AG04449 (cell line): Measurements from ENCODE around the gene ITPR2.

Experiments
- CTCF ChIA-PET: fragments of 350-600 bp; formaldehyde crosslinking; extraction: SDS; loops from one replicate; lab custom pipeline; 2021; ENCODE audit warnings: antibody characterized with exemption; lab: Yijun Ruan, JAX
- POLR2A ChIA-PET: fragments of 400-600, 350-600 bp; formaldehyde crosslinking; extraction: SDS; loops from one replicate; lab custom pipeline; 2020; ENCODE audit warnings: antibody characterized with exemption, inconsistent platforms; lab: Yijun Ruan, JAX
- DNase-seq: peaks from one replicate; pipeline ENCODE4 v3.0.0-alpha.2; 2010; ENCODE audit warnings: low read depth, low spot score
- H3K4me3 ChIP-seq: 2 replicates; pipeline ENCODE4 v1.5.1; 2011; ENCODE audit warnings: low read depth, mild to moderate bottlenecking, control low read depth, low read length
- TF ChIP-seq, protein P1 (sequence below): IDR thresholded peaks from one replicate; pipeline ENCODE4 v1.5.1; 2011; ENCODE audit warnings: mild to moderate bottlenecking, moderate library complexity, low read length, control low read depth, inconsistent platforms; ENCODE audit not compliant: insufficient read depth; ENCODE audit errors: missing control alignments

The ITPR2 gene

DNA sequence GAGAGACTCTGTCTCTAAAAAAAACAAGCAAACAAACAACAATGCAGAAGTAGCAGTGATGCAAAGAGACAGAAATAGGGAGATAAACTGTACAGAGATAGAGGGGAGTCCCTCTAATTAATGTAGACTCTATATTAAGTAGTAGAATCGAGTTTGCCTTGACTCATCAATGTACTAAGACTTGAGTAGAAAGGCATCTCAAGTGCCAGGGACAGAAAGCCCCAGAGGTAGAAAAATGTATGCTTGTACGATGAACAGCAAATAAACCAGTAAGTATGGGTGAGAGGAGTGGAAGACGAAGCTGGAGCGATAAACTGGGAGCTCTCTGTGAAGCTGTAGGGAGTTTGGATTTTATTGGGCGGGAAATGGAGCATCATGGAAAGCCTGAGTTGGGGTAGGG, 429.4 kb downstream of the ITPR2 start:
- ChIA-PET POLR2A (no interaction called here), CTCF (no interaction called here)
- TF ChIP-seq, protein P1, sequence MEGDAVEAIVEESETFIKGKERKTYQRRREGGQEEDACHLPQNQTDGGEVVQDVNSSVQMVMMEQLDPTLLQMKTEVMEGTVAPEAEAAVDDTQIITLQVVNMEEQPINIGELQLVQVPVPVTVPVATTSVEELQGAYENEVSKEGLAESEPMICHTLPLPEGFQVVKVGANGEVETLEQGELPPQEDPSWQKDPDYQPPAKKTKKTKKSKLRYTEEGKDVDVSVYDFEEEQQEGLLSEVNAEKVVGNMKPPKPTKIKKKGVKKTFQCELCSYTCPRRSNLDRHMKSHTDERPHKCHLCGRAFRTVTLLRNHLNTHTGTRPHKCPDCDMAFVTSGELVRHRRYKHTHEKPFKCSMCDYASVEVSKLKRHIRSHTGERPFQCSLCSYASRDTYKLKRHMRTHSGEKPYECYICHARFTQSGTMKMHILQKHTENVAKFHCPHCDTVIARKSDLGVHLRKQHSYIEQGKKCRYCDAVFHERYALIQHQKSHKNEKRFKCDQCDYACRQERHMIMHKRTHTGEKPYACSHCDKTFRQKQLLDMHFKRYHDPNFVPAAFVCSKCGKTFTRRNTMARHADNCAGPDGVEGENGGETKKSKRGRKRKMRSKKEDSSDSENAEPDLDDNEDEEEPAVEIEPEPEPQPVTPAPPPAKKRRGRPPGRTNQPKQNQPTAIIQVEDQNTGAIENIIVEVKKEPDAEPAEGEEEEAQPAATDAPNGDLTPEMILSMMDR = no peak
- H3K4me3 ChIP-seq = no peak overlapping the region
- DNase-seq = no peak

DNA sequence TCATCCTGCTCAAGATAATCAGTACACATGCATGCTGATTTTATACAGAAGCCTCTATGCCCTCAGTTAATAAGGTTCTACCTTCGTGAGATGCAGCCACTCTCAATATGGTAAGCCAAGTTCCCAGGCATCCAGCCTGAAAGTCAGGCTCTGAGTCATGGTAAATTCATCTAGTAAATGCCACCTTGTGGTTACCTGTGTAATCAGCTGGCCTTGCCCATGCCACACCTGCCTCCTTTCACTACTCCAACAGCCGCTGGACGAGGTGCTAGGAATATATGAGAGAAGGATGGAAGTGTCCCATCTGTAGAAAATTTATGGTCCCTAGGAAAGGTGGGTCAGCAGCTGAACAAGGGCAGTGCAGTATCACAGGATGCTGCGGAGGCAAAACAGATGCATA, 430.3 kb downstream of the ITPR2 start:
- TF ChIP-seq, protein P1 = no peak
- H3K4me3 ChIP-seq = no peak overlapping the region
- ChIA-PET POLR2A (no interaction called here), CTCF (no interaction called here)
- DNase-seq = no peak

DNA sequence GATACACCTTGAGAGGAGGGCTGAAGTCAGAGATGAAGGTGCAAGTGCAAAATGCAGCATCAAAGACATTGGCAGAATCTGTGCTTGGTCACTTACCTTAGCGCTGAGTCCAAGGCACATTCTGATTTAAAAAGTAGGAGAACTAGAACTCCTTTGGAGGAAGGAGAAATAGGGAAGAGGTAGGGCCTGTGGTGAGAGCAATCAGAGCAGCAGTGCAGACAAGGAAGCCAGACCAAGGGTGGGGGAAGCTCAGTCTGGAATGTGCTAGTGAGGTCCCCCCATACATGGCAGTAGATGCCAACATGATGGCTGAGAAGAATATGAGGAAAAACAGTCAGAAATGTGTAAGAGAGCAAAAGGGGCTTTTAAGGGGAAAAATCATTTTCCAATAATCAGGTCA, 431.1 kb downstream of the ITPR2 start:
- ChIA-PET CTCF (interaction anchor here (1.6 kb wide), 1 partner anchor 282 kb away, joined by 3 read pairs; no protein-coding TSS in a partner anchor), POLR2A (no interaction called here)
- DNase-seq = no peak
- H3K4me3 ChIP-seq = no peak overlapping the region
- TF ChIP-seq, protein P1 = no peak

DNA sequence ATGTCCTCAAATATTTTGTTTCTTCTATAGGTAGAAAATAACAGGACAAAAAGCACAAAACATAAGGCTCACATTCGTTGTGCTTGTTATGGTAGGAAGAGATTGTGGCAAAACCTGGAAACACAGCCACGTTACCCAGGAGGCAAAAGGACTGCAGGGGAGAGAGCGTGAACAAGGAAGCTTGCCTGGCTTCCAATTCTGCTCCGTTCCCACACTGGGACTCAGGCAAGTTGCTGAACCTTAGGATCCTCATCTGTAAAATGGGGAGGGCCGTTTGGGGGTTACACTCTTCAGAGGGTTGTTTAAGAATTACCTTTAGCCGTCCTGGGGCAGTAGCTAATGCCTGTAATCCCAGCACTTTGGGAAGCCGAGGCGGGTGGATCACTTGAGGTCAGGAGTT, 432.4 kb downstream of the ITPR2 start:
- POLR2A ChIA-PET = no interaction called here
- no peak for DNase-seq
- TF ChIP-seq, protein P1 = no peak
- no peak overlapping the region for H3K4me3 ChIP-seq
- CTCF ChIA-PET = interaction anchor here (1.6 kb wide), 1 partner anchor 281 kb away, joined by 3 read pairs; no protein-coding TSS in a partner anchor

DNA sequence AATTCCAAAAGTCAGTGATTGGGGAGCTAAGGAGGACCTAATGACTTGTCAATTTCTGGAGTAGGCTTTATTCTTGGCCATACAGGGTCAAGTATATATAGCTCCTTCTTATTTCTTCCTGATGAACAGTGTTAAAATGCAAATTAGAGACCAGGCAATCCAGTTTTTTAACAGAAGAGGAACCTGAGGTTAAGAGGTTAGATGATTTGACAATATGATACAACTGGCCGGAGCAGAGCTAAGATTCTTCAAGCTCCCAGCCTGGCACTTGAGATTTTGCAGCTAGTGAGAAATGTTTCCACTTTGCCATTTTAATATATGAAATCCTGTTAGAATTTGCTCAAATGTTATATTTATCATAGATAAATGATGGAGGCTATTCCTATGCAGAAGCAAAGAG, 433.6 kb downstream of the ITPR2 start:
- CTCF ChIA-PET = interaction anchor here (0.7 kb wide), 1 partner anchor 215 kb away, joined by 4 read pairs; no protein-coding TSS in a partner anchor

DNA sequence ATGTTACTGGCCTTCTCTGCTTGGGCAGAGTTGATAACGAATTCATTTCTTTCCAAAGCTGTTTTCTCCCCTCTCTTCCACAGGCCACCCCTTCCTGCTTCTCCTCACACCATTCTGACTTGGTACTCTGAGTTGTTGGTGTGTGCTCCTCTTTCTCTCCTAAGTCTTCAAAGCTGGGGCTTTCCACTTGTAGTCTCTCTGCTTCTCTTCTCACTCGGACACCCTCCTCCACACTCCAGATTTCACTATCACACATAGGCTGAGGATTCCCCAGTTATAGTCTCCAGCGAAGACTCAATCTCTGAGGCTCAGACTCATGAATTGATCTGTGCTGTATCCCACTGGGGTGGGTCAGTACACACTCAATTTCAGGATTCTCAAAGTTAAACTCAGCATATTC, 436.6 kb downstream of the ITPR2 start:
- TF ChIP-seq, protein P1 = no peak
- H3K4me3 ChIP-seq = no peak overlapping the region
- POLR2A ChIA-PET = no interaction called here
- CTCF ChIA-PET = interaction anchor here (0.7 to 1.5 kb wide), 3 partner anchors 10 to 372 kb away, joined by 3 to 4 read pairs (median 3); no protein-coding TSS in a partner anchor
- no peak for DNase-seq

More for the DNA sequence above, 433.6 kb downstream of the ITPR2 start:
- no peak for DNase-seq
- POLR2A ChIA-PET = no interaction called here
- TF ChIP-seq, protein P1 = no peak
- H3K4me3 ChIP-seq = no peak overlapping the region
